ENCODE measurements around the gene GARIN5A. TPM values are rescaled to one million over a fixed set of nuclear protein-coding genes. Genes with fewer than 3 reads are reported as not detected.
A peak's percentile ranks its signal among the peaks of the same experiment; 100 is the strongest.

GARIN5A gene
- total and polyA plus RNA-seq, 9 of the 15 experiments (the other 6 are each of a cell fraction or from before 2014, with no cell fraction given), result 0.10 to 0.82 (median 0.23) TPM; not detected in 2

GRCh38 chr19:50422397-50423278 is 54.0 kb downstream of the GARIN5A start:
- Histone ChIP-seq H3K36me3 (ENCODE audit: control insufficient read depth, insufficient read depth, low read length) (no peaks in the 10 kb centered on the region; the same call in 2 of the 3 replicates), H3K4me3 (no peak overlapping the region), H3K4me2 (ENCODE audit: insufficient read depth, low read length) (no peak overlapping the region), H3K9me1 (ENCODE audit: control insufficient read depth, insufficient read depth, low read length) (no peaks in the 10 kb centered on the region), H3K79me2 (ENCODE audit: control insufficient read depth, insufficient read depth, low read length) (no peaks in the 10 kb centered on the region), H3K27ac (ENCODE audit: extremely low read depth, low read depth, low read length) (no peak overlapping the region), H3K9ac (ENCODE audit: insufficient read depth in 1 of 2, low read depth in 2 of 2, low read length in 2 of 2) (no peak overlapping the region; a peak in 1 of 4 replicates), H3K4me1 (replicated peaks in 1 of 2; ENCODE audit: control insufficient read depth in 2 of 2, insufficient read depth in 2 of 2, low read length in 2 of 2) (peaks cover 0 to 24% of the 10 kb centered on the region in 2 experiments; a peak in 2 of 5 replicates), H2AFZ (ENCODE audit: low read depth, low read length) (no peak overlapping the region), H4K20me1 (replicated peaks; ENCODE audit: control insufficient read depth, insufficient read depth, low read length) (no peaks in the 10 kb centered on the region), H3K27me3 (ENCODE audit: control insufficient read depth in 2 of 2, insufficient read depth in 2 of 2, low read length in 2 of 2) (no peaks in the 10 kb centered on the region), H3K9me3 (replicated peaks; ENCODE audit: control insufficient read depth, insufficient read depth, low read depth, low read length) (no peaks in the 10 kb centered on the region)
- POLR2A ChIA-PET, result interaction anchor here (1.8 kb wide), 1 partner anchor 37 kb away, joined by 4 read pairs; no protein-coding TSS in a partner anchor
- CTCF ChIA-PET (ENCODE audit: low intra/inter-chr PET ratio), result no interaction called here
- no peak for TF ChIP-seq ADNP (tag; IDR thresholded peaks at IDR 0.05)
- peak; percentile 83 for TF ChIP-seq ZNF121 (CRISPR knock-in tag; conservative IDR thresholded peaks at IDR 0.05)
- 0 out of 2 replicates have a peak, but pooled peaks have one; percentile 26 for TF ChIP-seq ESRRA (IDR thresholded peaks at IDR 0.05; ENCODE audit: borderline replicate concordance, low read depth)
- TF ChIP-seq MTA1 (IDR thresholded peaks at IDR 0.05; ENCODE audit: borderline replicate concordance), result no peak
- intact Hi-C loops (cut with micrococcal nuclease), result no loop called here
- FAIRE-seq (no peak), DNase-seq (ENCODE audit: extremely low read depth in 1 of 4, low spot score in 3 of 4) (no peak), ATAC-seq (no peak)
- 71% methylated on average over 13 of the region's 18 CpGs for WGBS (ENCODE audit: insufficient coverage, low coverage, missing lambda C conversion rate)
- BruUV-seq (replicated peaks), result no TSS peak
- in situ Hi-C loops (cut with MboI), result no loop called here

- DNase-seq (ENCODE audit: extremely low read depth in 1 of 4, low spot score in 3 of 4), result no peak
- Histone ChIP-seq H2AFZ (ENCODE audit: low read depth, low read length) (no peak overlapping the region), H3K9me3 (replicated peaks; ENCODE audit: control insufficient read depth, insufficient read depth, low read depth, low read length) (no peaks in the 10 kb centered on the region), H4K20me1 (replicated peaks; ENCODE audit: control insufficient read depth, insufficient read depth, low read length) (no peaks in the 10 kb centered on the region), H3K4me1 (replicated peaks in 1 of 2; ENCODE audit: control insufficient read depth in 2 of 2, insufficient read depth in 2 of 2, low read length in 2 of 2) (peaks cover 0 to 41% of the 10 kb centered on the region in 2 experiments; a peak in 2 of 5 replicates), H3K9me1 (ENCODE audit: control insufficient read depth, insufficient read depth, low read length) (no peaks in the 10 kb centered on the region), H3K9ac (ENCODE audit: insufficient read depth in 1 of 2, low read depth in 2 of 2, low read length in 2 of 2) (no peak overlapping the region), H3K4me3 (no peak overlapping the region), H3K36me3 (ENCODE audit: control insufficient read depth, insufficient read depth, low read length) (peaks cover 13% of the 10 kb centered on the region; the same call in 1 of the 3 replicates), H3K79me2 (ENCODE audit: control insufficient read depth, insufficient read depth, low read length) (no peaks in the 10 kb centered on the region), H3K27ac (ENCODE audit: extremely low read depth, low read depth, low read length) (no peak overlapping the region), H3K27me3 (ENCODE audit: control insufficient read depth in 2 of 2, insufficient read depth in 2 of 2, low read length in 2 of 2) (no peaks in the 10 kb centered on the region), H3K4me2 (ENCODE audit: insufficient read depth, low read length) (no peak overlapping the region)
- no peak for ATAC-seq
- no peak for FAIRE-seq
- no TSS peak for BruUV-seq (replicated peaks)
- ChIA-PET POLR2A (interaction anchor here (1.8 kb wide), 1 partner anchor 36 kb away, joined by 4 read pairs; no protein-coding TSS in a partner anchor), CTCF (ENCODE audit: low intra/inter-chr PET ratio) (no interaction called here)
- in situ Hi-C loops (cut with MboI), result no loop called here
- intact Hi-C loops (cut with micrococcal nuclease), result no loop called here
- 52% methylated on average over 3 of the region's 3 CpGs for WGBS (ENCODE audit: insufficient coverage, low coverage, missing lambda C conversion rate)
- TF ChIP-seq BRF1 (IDR thresholded peaks at IDR 0.05; ENCODE audit: borderline replicate concordance, extremely low read depth, insufficient read length) (no peak), KDM1A (IDR thresholded peaks at IDR 0.05) (peak; percentile 54 to 60; a peak in 3 of 4 replicates), MXD1 (CRISPR knock-in tag; IDR thresholded peaks at IDR 0.05; ENCODE audit: borderline replicate concordance, poor library complexity, severe bottlenecking) (no peak), RBM25 (IDR thresholded peaks at IDR 0.05; ENCODE audit: low read depth, low read length, severe bottlenecking) (peak; percentile 85), TCF3 (CRISPR knock-in tag; IDR thresholded peaks at IDR 0.05) (no peak), ZNF146 (CRISPR knock-in tag; IDR thresholded peaks at IDR 0.05; ENCODE audit: unreplicated experiment) (peak; percentile 99), BCOR (IDR thresholded peaks at IDR 0.05) (peak; percentile 63; the same call in 1 of the 2 replicates), TAF9B (IDR thresholded peaks at IDR 0.05; ENCODE audit: partially characterized antibody) (no peak)
Measured at GRCh38 chr19:50420808-50421207, 55.8 kb downstream of the GARIN5A start.
